COLO668 (cell line): ENCODE results near the gene CADM4.
"Not testable (repeated sequence)": the region's sequence is repeated elsewhere in the genome, so short reads cannot be mapped to it uniquely, and the experiment has no call there.

Source experiments
- DNase-seq: peaks from one replicate; lab custom pipeline; 2025; ENCODE audit not compliant: unreplicated experiment; lab: John Stamatoyannopoulos, UW

CADM4 gene

GRCh38 chr19:43639519-43640423 is at the start of gene CADM4:
Gene CADM4, minus strand, starts transcription at chr19:43639850. Its CDS starts 60 bp downstream, at chr19:43639790.
- peak; percentile 49 for DNase-seq

DNA sequence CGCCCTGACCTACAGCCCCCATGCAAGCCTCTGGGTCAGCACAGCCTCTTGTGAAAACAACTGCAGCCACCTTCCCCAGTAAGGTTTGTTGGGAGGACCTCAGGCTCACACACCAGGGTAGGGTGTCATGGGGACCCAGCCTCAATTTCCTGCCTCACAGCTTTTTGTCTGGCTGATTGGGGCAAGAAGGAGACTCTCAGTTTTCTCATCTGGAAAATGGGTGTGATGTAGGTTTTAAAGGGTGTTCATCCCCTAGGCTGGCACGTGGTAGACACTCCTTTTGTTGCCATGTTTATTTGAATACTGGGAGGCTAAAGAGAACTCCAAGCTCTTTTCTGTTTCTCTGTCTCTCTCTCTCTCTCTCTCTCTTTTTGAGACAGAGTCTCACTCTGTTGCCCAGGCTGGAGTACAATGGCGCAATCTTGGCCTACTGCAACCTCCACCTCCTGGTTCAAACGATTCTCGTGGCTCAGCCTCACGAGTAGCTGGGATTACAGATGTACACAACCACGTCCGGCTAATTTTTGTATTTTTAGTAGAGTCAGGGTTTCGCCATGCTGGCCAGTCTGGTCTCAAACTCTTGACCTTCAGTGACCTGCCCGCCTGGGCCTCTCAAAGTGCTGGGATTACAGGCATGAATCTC is 48.5 kb upstream of the CADM4 start:
- no peak for DNase-seq

- DNase-seq, result no peak
Observed at GRCh38 chr19:43687660-43687997, 48.0 kb upstream of the CADM4 start.

- DNase-seq, result no peak
Observed at GRCh38 chr19:43684326-43684725, 44.7 kb upstream of the CADM4 start.

GRCh38 chr19:43683905-43684304 is 44.3 kb upstream of the CADM4 start:
- no peak for DNase-seq

DNA sequence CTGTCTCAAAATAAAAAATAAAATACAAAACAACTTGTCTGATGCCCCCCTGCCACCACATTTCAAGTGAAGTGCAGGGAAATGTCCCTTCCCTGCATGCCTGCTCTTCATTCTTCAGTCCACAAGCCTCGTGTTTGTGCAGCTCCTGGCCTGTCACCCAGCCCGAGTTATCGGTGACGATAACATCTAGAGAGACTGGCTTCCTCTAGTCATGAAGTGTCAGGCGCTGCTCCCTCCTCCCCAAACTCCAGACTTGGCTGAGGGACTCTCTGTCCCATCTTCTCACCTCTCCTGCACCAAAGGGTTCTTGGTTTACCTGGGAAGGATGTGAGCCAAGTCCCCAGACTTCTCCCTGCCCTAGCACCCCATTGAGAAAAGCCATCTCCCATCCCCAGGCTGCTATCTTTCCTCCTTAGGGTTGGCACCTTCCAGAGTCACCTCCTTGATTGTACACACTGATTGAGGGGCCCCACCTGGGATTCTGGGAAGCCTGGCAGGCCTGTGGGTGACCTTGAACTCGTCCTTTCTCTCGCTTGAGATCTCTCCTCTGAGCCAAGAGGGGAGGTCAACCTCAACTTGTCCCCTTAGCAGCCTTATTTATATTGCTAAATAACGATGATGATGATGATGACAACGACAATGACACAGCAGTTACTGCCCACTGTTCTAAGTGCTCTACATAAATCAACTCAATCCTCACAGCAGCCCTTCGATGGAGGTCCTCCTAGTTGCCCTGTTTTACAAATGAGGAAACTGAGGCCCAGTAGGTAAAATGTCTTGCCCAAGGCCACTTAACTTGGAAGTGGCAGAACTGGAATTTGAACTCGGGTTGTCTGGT is 43.4 kb upstream of the CADM4 start:
- DNase-seq, result no peak

DNA sequence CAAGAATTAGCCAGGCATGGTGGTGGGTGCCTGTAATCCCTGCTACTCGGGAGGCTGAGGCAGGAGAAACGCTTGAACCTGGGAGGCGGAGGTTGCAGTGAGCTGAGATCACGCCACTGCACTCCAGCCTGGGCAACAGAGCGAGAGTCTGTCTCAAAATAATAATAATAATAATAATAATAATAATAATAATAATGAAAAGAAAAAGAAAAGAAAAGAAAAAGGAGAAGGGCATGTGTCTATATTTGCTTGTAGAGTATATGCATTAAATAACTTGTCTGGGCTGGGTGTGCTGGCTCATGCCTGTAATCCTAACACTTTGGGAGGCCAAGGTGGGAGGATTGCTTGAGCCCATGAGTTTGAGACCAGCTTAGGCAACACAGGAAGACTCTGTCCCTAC is 42.6 kb upstream of the CADM4 start:
- not testable (repeated sequence) for DNase-seq

- DNase-seq, result no peak
Observed at GRCh38 chr19:43681821-43682220, 42.2 kb upstream of the CADM4 start.

GRCh38 chr19:43678512-43679261 is 39.0 kb upstream of the CADM4 start:
- DNase-seq, result no peak

- DNase-seq, result no peak
Observed at GRCh38 chr19:43675906-43676305, 36.3 kb upstream of the CADM4 start.

- no peak for DNase-seq
Observed at GRCh38 chr19:43675269-43675879, 35.7 kb upstream of the CADM4 start.

GRCh38 chr19:43674596-43674995 is 34.9 kb upstream of the CADM4 start:
- DNase-seq, result no peak

GRCh38 chr19:43674183-43674582 is 34.5 kb upstream of the CADM4 start:
- DNase-seq, result no peak

DNA sequence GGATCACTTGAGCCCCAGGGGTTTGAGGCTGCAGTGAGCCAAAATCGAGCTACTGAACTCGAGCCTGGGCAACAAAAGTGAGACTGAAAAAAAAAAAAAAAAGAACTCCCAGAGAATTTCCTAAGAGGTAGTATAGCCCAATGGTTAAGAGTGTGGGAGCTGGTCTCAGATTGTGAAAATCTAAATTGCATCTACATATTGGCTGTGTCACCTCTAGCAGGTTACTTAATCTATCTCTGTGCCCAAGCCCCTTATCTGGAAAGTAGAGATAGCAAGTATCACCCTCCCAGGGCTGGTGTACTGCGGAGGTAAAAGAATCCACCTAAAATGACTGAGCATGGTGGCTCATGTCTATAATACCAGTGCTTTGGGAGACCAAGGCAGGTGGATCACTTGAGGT is 34.0 kb upstream of the CADM4 start:
- no peak for DNase-seq

GRCh38 chr19:43672061-43672679 is 32.5 kb upstream of the CADM4 start:
- DNase-seq, result no peak

GRCh38 chr19:43668406-43669109 is 28.9 kb upstream of the CADM4 start:
- DNase-seq, result peak; percentile 97

DNA sequence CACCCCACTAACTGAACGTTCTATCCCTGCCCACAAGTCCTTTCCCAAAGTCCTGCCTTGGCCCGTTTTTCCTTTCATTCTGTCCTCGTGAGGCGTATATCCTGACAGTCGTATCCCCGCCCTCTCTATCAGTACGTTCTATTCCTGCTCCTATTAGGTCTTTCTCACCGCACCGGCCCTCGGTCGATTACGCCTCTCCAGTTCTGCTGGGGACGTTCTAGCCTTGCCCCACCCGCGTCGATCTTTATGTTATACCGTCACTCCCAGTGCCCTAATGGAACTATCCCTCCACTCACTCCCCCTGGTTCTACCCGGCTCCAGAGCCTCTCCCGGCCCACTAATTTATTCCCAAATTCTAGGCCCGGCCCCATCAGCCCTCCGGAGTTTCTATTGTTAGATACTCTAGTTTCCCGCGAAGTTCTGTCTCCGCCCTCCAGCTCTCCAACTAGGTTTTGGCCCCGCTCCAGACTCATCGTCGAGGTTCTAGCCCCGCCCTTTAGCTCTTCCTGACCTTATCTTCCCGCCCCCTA is 28.3 kb upstream of the CADM4 start:
- DNase-seq, result peak; percentile 46

GRCh38 chr19:43667126-43667875 is 27.7 kb upstream of the CADM4 start:
- no peak for DNase-seq
